Hepatocyte (in vitro differentiated cells): ENCODE data around the gene MATR3.

ENCODE experiments used
- EZH2 ChIP-seq: fragments of 200-600 bp; sonication (generic); IDR thresholded peaks from 2 replicates; pipeline ENCODE4 v1.6.1; 2016; ENCODE audit warnings: antibody characterized with exemption, mild to moderate bottlenecking, borderline replicate concordance
- EZH2phosphoT487 ChIP-seq: fragments of 200-600 bp; sonication (generic); IDR thresholded peaks from one replicate; pipeline ENCODE4 v1.6.1; 2018; ENCODE audit warnings: antibody characterized with exemption, mild to moderate bottlenecking, low read depth, moderate library complexity; ENCODE audit not compliant: unreplicated experiment, severe bottlenecking
- TF ChIP-seq, protein P1 (sequence below): fragments of 200-600 bp; sonication (generic); IDR thresholded peaks from 2 replicates; pipeline ENCODE4 v1.5.1; 2016; ENCODE audit warnings: antibody characterized with exemption, mild to moderate bottlenecking; ENCODE audit not compliant: poor library complexity

DNA sequence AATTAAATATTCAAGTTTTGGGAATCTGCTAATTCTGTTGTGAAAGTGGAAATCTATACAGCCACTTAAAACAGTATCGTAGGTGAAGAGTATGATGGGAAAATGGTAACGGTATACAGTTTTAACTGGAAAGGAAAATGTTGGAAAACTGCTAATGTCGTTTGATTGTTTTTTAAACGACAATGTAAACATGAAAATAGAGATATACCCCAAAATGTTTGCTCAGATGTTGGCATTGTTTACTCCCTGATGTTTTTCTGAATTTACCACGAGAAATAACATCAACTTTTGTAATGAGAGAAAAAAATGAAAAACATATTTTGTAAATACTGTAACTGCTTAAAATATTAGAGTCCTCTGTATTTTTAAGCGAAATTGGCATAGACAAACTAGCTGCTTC lies 2.7 kb downstream of the MATR3 start:
- TF ChIP-seq, protein P1, sequence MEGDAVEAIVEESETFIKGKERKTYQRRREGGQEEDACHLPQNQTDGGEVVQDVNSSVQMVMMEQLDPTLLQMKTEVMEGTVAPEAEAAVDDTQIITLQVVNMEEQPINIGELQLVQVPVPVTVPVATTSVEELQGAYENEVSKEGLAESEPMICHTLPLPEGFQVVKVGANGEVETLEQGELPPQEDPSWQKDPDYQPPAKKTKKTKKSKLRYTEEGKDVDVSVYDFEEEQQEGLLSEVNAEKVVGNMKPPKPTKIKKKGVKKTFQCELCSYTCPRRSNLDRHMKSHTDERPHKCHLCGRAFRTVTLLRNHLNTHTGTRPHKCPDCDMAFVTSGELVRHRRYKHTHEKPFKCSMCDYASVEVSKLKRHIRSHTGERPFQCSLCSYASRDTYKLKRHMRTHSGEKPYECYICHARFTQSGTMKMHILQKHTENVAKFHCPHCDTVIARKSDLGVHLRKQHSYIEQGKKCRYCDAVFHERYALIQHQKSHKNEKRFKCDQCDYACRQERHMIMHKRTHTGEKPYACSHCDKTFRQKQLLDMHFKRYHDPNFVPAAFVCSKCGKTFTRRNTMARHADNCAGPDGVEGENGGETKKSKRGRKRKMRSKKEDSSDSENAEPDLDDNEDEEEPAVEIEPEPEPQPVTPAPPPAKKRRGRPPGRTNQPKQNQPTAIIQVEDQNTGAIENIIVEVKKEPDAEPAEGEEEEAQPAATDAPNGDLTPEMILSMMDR: no peak
- TF ChIP-seq EZH2: no peak
- TF ChIP-seq EZH2phosphoT487: no peak
